Thyroid gland (tissue), 4 donors: ENCODE results near the gene ZNF644. TPM values are rescaled to one million over a fixed set of nuclear protein-coding genes. Genes with fewer than 3 reads are reported as not detected.
A peak's percentile ranks its signal among the peaks of the same experiment; 100 is the strongest.

Experiments used
- DNase-seq, 2 donors: peaks; one replicate each; pipeline ENCODE4 v3.0.0-alpha.2; 2019
- H3K27ac ChIP-seq, 3 donors: fragments of 200-600 bp; sonication (generic); 1 replicate in 2 of 3; 2 replicates in 1 of 3; pipeline ENCODE4 v1.5.1; 2016 to 2019; ENCODE audit warnings: mild to moderate bottlenecking in 1 of 3, moderate library complexity in 1 of 3
- H3K27me3 ChIP-seq: fragments of 200-600 bp; sonication (generic); one replicate; pipeline ENCODE4 v1.5.1; 2019
- H3K36me3 ChIP-seq, 2 donors: fragments of 200-600 bp; sonication (generic); one replicate each; pipeline ENCODE4 v1.5.1; 2016 to 2019
- H3K4me1 ChIP-seq, 2 donors: fragments of 200-600 bp; sonication (generic); one replicate each; pipeline ENCODE4 v1.5.1; 2017 to 2019
- H3K4me3 ChIP-seq, 3 donors: fragments of 200-600 bp; sonication (generic); replicated peaks in 1 of 3; 1 replicate in 2 of 3; 2 replicates in 1 of 3; pipeline ENCODE4 v1.5.1; 2016; ENCODE audit warnings: mild to moderate bottlenecking in 1 of 3
- H3K9me3 ChIP-seq: fragments of 200-600 bp; sonication (generic); one replicate; pipeline ENCODE4 v1.5.1; 2017
- CTCF ChIP-seq, 6 experiments: fragments of 200-600 bp in 3 of 6; fragments of 450-650 bp in 3 of 6; sonication (generic) in 3 of 6; IDR thresholded peaks; one replicate each; pipeline ENCODE4 v1.5.1; 2016 to 2019; ENCODE audit warnings: antibody characterized with exemption in 6 of 6, mild to moderate bottlenecking in 2 of 6, inconsistent platforms in 1 of 6, moderate library complexity in 1 of 6
- POLR2A ChIP-seq, 2 donors: fragments of 450-650 bp; IDR thresholded peaks; one replicate each; pipeline ENCODE4 v1.6.1; 2017; ENCODE audit warnings: antibody characterized with exemption in 2 of 2, mild to moderate bottlenecking in 2 of 2, moderate library complexity in 1 of 2
- WGBS, 2 donors: methylation state at CpG; one replicate each; pipeline ENCODE4 v1.1.5; 2017; 5-methylcytosine and 5-hydroxymethylcytosine counted together
- intact Hi-C: fragments of 100-400 bp; cut with DNase I; formaldehyde crosslinking; loops from one replicate; pipeline ENCODE4 v1.15.1; 2023
- total RNA-seq, 4 donors: library from RNA; depleted of rRNA; stranded (reverse); fragments of >200 nt; gene quantifications; one replicate each; pipeline ENCODE4 v1.2.3, GENCODE V29; 2016

ZNF644 gene
- total RNA-seq, 4 donors from 2014 or later = 70.2 to 105 (median 82.4) TPM

DNA sequence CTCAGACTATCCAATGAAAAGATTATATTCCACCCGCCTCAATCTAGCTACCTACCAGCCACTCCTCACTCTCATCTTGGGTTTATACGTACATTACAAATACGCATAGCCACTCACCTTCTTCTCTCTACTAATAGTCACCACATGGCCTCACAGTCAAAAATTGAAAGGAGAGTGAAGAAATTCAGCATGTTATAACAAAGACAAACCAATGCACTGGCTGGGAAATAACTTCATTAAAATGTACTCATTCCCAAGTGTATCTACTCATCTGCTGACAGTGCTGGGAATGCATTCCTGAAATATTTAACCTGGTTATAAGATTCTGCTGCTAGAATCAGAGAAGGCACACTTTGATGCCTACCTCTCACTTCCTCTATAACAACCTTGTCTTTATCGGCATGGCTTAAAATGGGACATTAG is 6.5 kb downstream of the ZNF644 start:
- H3K27me3 ChIP-seq = no peaks in the 10 kb centered on the region
- no peak overlapping the region for H3K27ac ChIP-seq
- intact Hi-C loops = no loop called here
- DNase-seq = no peak
- TF ChIP-seq CTCF (IDR thresholded peaks at IDR 0.05) (no peak), POLR2A (IDR thresholded peaks at IDR 0.05) (no peak)
- 88 to 91% methylated on average over 4 of the region's 4 CpGs for WGBS, 2 donors
- no peaks in the 10 kb centered on the region for H3K9me3 ChIP-seq
- peaks cover 38 to 46% of the 10 kb centered on the region in 2 donors for H3K4me1 ChIP-seq
- H3K36me3 ChIP-seq = no peaks in the 10 kb centered on the region
- H3K4me3 ChIP-seq = no peak overlapping the region

GRCh38 chr1:91014475-91014874 is 7.4 kb downstream of the ZNF644 start:
- Histone ChIP-seq H3K4me1 (peaks cover 29 to 39% of the 10 kb centered on the region in 2 donors), H3K4me3 (no peak overlapping the region), H3K9me3 (no peaks in the 10 kb centered on the region), H3K27ac (no peak overlapping the region), H3K36me3 (no peaks in the 10 kb centered on the region), H3K27me3 (no peaks in the 10 kb centered on the region)
- 92 to 97% methylated on average over 1 of the region's 1 CpG for WGBS, 2 donors
- DNase-seq = no peak
- TF ChIP-seq CTCF (IDR thresholded peaks at IDR 0.05) = no peak
- no peak for TF ChIP-seq POLR2A (IDR thresholded peaks at IDR 0.05)
- intact Hi-C loops = no loop called here

- H3K4me1 ChIP-seq = peaks cover 19 to 29% of the 10 kb centered on the region in 2 donors
- no peaks in the 10 kb centered on the region for H3K9me3 ChIP-seq
- intact Hi-C loops = no loop called here
- no peak for TF ChIP-seq POLR2A (IDR thresholded peaks at IDR 0.05)
- TF ChIP-seq CTCF (IDR thresholded peaks at IDR 0.05) = no peak
- no peaks in the 10 kb centered on the region for H3K36me3 ChIP-seq
- no peak for DNase-seq
- H3K27me3 ChIP-seq = no peaks in the 10 kb centered on the region
- no peak overlapping the region for H3K4me3 ChIP-seq
- WGBS, 2 donors = 87% methylated on average over 4 of the region's 4 CpGs
- H3K27ac ChIP-seq = no peak overlapping the region
Observed at GRCh38 chr1:91013302-91013701, 8.5 kb downstream of the ZNF644 start.

GRCh38 chr1:91012196-91012595 is 9.6 kb downstream of the ZNF644 start:
- Histone ChIP-seq H3K4me3 (no peak overlapping the region), H3K36me3 (no peaks in the 10 kb centered on the region), H3K27me3 (no peaks in the 10 kb centered on the region), H3K9me3 (no peaks in the 10 kb centered on the region), H3K4me1 (peaks cover 15 to 25% of the 10 kb centered on the region in 2 donors), H3K27ac (no peak overlapping the region)
- peak; percentile 51 to 56 for DNase-seq
- no peak for TF ChIP-seq POLR2A (IDR thresholded peaks at IDR 0.05)
- TF ChIP-seq CTCF (IDR thresholded peaks at IDR 0.05) = no peak
- intact Hi-C loops = no loop called here
- 37 to 49% methylated on average over 4 of the region's 4 CpGs for WGBS, 2 donors

DNA sequence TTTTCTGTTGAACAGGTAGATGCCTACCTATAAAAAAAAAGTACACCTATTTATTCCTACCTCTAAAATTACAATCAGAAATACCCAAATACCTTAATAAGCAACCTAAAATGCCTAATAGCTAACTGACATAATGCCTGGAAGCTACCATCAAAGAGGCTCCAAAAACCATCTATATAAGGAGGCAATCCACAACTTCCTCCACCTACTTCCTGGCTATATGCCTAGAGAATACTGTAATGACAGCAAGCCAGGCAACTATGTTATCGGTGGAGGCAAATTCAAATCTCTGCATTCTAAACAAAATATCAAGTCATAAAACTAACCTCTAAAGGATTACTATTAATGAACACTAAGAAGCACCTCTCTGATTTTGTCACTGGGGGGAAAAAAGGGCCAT is 10.1 kb downstream of the ZNF644 start:
- H3K4me1 ChIP-seq = peaks cover 11 to 23% of the 10 kb centered on the region in 2 donors
- intact Hi-C loops = no loop called here
- whole genome bisulfite sequencing, 2 donors = 19 to 35% methylated on average over 1 of the region's 1 CpG

More for the DNA sequence above, 10.1 kb downstream of the ZNF644 start:
- no peaks in the 10 kb centered on the region for H3K27me3 ChIP-seq
- no peak overlapping the region for H3K27ac ChIP-seq
- TF ChIP-seq CTCF (IDR thresholded peaks at IDR 0.05) (no peak), POLR2A (IDR thresholded peaks at IDR 0.05) (no peak)
- DNase-seq = no peak
- H3K36me3 ChIP-seq = no peaks in the 10 kb centered on the region
- H3K4me3 ChIP-seq = no peak overlapping the region
- no peaks in the 10 kb centered on the region for H3K9me3 ChIP-seq
